Activated gamma-delta T cell treated with Interleukin-2 at 50 U/mL for 16 hours (primary cell): ENCODE results near the gene SV2C.
"Not testable (repeated sequence)": the region's sequence is repeated elsewhere in the genome, so short reads cannot be mapped to it uniquely, and the experiment has no call there.

ENCODE experiments used
- DNase-seq: peaks from one replicate; pipeline ENCODE4 v3.0.0-alpha.2; 2020

The SV2C gene

GRCh38 chr5:76082772-76083554 is at the start of gene SV2C:
SV2C (plus strand) TSS chr5:76083383; CDS start chr5:76131751, 48,368 bp downstream.
- DNase-seq: no peak

GRCh38 chr5:76037736-76038151 is 45.4 kb upstream of the SV2C start:
- DNase-seq: peak; percentile 42

- DNase-seq: no peak
Measured at GRCh38 chr5:76038212-76038611, 45.0 kb upstream of the SV2C start.

GRCh38 chr5:76040806-76041205 is 42.4 kb upstream of the SV2C start:
- no peak for DNase-seq

GRCh38 chr5:76041863-76042262 is 41.3 kb upstream of the SV2C start:
- no peak for DNase-seq

- no peak for DNase-seq
Measured at GRCh38 chr5:76046741-76047140, 36.4 kb upstream of the SV2C start.

- no peak for DNase-seq
Measured at GRCh38 chr5:76050134-76050533, 33.0 kb upstream of the SV2C start.

GRCh38 chr5:76062502-76063041 is 20.6 kb upstream of the SV2C start:
- no peak for DNase-seq

- no peak for DNase-seq
Measured at GRCh38 chr5:76065258-76065657, 17.9 kb upstream of the SV2C start.

- DNase-seq: no peak
Measured at GRCh38 chr5:76069061-76069735, 14.0 kb upstream of the SV2C start.

- DNase-seq: no peak
Measured at GRCh38 chr5:76074487-76075065, 8.6 kb upstream of the SV2C start.

GRCh38 chr5:76081811-76082771 is 1.1 kb upstream of the SV2C start:
- DNase-seq: no peak

GRCh38 chr5:76083555-76084495 is 642 bp downstream of the SV2C start:
- DNase-seq: no peak

GRCh38 chr5:76084496-76085242 is 1.5 kb downstream of the SV2C start:
- DNase-seq: no peak

- DNase-seq: no peak
Measured at GRCh38 chr5:76085243-76085579, 2.0 kb downstream of the SV2C start.

- no peak for DNase-seq
Measured at GRCh38 chr5:76086095-76086494, 2.9 kb downstream of the SV2C start.

GRCh38 chr5:76089156-76089555 is 6.0 kb downstream of the SV2C start:
- not testable (repeated sequence) for DNase-seq

GRCh38 chr5:76091351-76091750 is 8.2 kb downstream of the SV2C start:
- DNase-seq: no peak

GRCh38 chr5:76099286-76099702 is 16.1 kb downstream of the SV2C start:
- no peak for DNase-seq

GRCh38 chr5:76099756-76100155 is 16.6 kb downstream of the SV2C start:
- DNase-seq: no peak

- DNase-seq: no peak
Measured at GRCh38 chr5:76104027-76104426, 20.8 kb downstream of the SV2C start.
